Esophagus squamous epithelium (tissue), 5 donors: ENCODE data around the gene LRFN5. TPM values are rescaled to one million over a fixed set of nuclear protein-coding genes. Genes with fewer than 3 reads are reported as not detected.

Experiments
- DNase-seq: peaks from one replicate; lab custom pipeline; 2025; lab: John Stamatoyannopoulos, UW
- H3K27ac ChIP-seq, 4 donors: fragments of 200-600 bp; sonication (generic); one replicate each; pipeline ENCODE4 v1.5.1; 2016 to 2019; ENCODE audit warnings: mild to moderate bottlenecking in 1 of 4
- H3K27me3 ChIP-seq, 4 donors: fragments of 200-600 bp; sonication (generic); 1 replicate in 3 of 4; 2 replicates in 1 of 4; pipeline versions ENCODE4 v1.5.1 to v1.6.0; 2017 to 2021; ENCODE audit warnings: antibody characterized with exemption in 1 of 4
- H3K36me3 ChIP-seq, 3 donors: fragments of 200-600 bp; sonication (generic); one replicate each; pipeline ENCODE4 v1.5.1; 2016 to 2019
- H3K4me1 ChIP-seq, 3 donors: fragments of 200-600 bp; sonication (generic); one replicate each; pipeline ENCODE4 v1.5.1; 2017 to 2019
- H3K4me3 ChIP-seq, 4 donors: fragments of 200-600 bp; sonication (generic); 1 replicate in 3 of 4; 2 replicates in 1 of 4; pipeline ENCODE4 v1.5.1; 2016 to 2019; ENCODE audit warnings: mild to moderate bottlenecking in 2 of 4, moderate library complexity in 1 of 4
- H3K9me3 ChIP-seq, 3 donors: fragments of 200-600 bp; sonication (generic); one replicate each; pipeline ENCODE4 v1.5.1; 2016 to 2019
- POLR2A ChIP-seq, 4 donors: fragments of 450-650 bp; IDR thresholded peaks; one replicate each; pipeline ENCODE4 v1.6.1; 2017; ENCODE audit warnings: antibody characterized with exemption in 4 of 4, mild to moderate bottlenecking in 4 of 4, moderate library complexity in 3 of 4
- WGBS, 2 donors: methylation state at CpG; one replicate each; pipeline ENCODE4 v1.1.5; 2018; 5-methylcytosine and 5-hydroxymethylcytosine counted together
- intact Hi-C: fragments of 100-400 bp; cut with DNase I; formaldehyde crosslinking; loops from one replicate; pipeline ENCODE4 v1.15.0; 2022
- total RNA-seq, 4 donors: library from RNA; depleted of rRNA; stranded (reverse); fragments of >200 nt; gene quantifications; one replicate each; pipeline ENCODE4 v1.1.0, GENCODE V29; 2016
- TF ChIP-seq, protein P1 (sequence below), 6 experiments: fragments of 450-650 bp in 4 of 6; fragments of 200-600 bp in 2 of 6; sonication (generic) in 2 of 6; IDR thresholded peaks; one replicate each; pipeline ENCODE4 v1.5.1; 2016 to 2019; ENCODE audit warnings: antibody characterized with exemption in 6 of 6, mild to moderate bottlenecking in 4 of 6, moderate library complexity in 4 of 6
- donor health status: DM: yes; HTN: yes; CAD: no.

Gene LRFN5
- total RNA-seq, 4 donors from 2014 or later: 0.13 to 1.3 (median 0.43) TPM

DNA sequence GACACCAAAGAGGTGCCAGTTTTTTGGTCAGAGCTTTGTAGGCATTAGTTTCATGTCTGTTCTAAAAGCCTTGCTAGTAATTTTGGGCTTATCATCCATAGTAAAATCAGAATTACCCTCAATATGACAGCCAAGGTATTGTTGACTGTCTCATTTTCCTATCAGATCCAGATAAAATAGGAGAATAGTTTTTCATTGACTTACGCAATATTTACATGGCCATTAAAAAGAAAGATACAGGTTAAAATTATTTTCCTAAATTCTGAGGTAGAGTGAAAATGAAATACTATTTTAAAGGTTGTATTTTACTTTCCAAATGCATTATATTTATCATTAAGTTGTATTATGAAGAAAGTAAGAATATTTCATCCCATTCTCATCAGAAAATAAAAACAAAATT lies 203.7 kb downstream of the LRFN5 start:
- Histone ChIP-seq H3K27ac (no peak overlapping the region), H3K4me1 (no peaks in the 10 kb centered on the region), H3K9me3 (no peaks in the 10 kb centered on the region), H3K4me3 (no peak overlapping the region), H3K27me3 (no peaks in the 10 kb centered on the region), H3K36me3 (no peaks in the 10 kb centered on the region)
- intact Hi-C loops: no loop called here
- WGBS, 2 donors: 79 to 84% methylated on average over 1 of the region's 1 CpG
- TF ChIP-seq POLR2A (IDR thresholded peaks at IDR 0.05): no peak
- TF ChIP-seq, protein P1, sequence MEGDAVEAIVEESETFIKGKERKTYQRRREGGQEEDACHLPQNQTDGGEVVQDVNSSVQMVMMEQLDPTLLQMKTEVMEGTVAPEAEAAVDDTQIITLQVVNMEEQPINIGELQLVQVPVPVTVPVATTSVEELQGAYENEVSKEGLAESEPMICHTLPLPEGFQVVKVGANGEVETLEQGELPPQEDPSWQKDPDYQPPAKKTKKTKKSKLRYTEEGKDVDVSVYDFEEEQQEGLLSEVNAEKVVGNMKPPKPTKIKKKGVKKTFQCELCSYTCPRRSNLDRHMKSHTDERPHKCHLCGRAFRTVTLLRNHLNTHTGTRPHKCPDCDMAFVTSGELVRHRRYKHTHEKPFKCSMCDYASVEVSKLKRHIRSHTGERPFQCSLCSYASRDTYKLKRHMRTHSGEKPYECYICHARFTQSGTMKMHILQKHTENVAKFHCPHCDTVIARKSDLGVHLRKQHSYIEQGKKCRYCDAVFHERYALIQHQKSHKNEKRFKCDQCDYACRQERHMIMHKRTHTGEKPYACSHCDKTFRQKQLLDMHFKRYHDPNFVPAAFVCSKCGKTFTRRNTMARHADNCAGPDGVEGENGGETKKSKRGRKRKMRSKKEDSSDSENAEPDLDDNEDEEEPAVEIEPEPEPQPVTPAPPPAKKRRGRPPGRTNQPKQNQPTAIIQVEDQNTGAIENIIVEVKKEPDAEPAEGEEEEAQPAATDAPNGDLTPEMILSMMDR (IDR thresholded peaks at IDR 0.05): no peak
- DNase-seq: no peak

DNA sequence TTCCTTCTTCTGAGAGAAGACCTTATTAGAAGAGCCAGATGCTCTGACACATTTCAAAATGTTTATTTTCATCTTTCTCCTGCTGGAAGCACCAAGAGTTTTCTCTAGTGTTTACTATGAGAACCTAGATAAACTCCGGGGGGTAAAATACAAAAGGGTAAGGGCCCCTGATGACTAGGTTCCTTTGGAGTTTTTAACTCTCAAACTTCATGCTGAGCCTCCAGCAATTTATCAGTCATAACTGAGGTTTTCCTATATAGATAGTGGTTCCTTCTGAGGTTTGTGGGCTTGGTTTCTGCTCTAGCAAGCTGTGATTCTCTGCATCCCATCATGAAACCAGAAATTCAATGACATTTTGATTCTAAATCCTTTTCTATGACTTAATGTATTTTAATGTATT lies 210.9 kb downstream of the LRFN5 start:
- no peak overlapping the region for H3K4me3 ChIP-seq
- no peaks in the 10 kb centered on the region for H3K27me3 ChIP-seq
- H3K27ac ChIP-seq: no peak overlapping the region
- no peak for DNase-seq
- intact Hi-C loops: no loop called here
- no peaks in the 10 kb centered on the region for H3K9me3 ChIP-seq
- no peaks in the 10 kb centered on the region for H3K4me1 ChIP-seq
- WGBS, 2 donors: 38 to 75% methylated on average over 1 of the region's 1 CpG
- TF ChIP-seq, protein P1 (IDR thresholded peaks at IDR 0.05): no peak
- TF ChIP-seq POLR2A (IDR thresholded peaks at IDR 0.05): no peak
- H3K36me3 ChIP-seq: no peaks in the 10 kb centered on the region

DNA sequence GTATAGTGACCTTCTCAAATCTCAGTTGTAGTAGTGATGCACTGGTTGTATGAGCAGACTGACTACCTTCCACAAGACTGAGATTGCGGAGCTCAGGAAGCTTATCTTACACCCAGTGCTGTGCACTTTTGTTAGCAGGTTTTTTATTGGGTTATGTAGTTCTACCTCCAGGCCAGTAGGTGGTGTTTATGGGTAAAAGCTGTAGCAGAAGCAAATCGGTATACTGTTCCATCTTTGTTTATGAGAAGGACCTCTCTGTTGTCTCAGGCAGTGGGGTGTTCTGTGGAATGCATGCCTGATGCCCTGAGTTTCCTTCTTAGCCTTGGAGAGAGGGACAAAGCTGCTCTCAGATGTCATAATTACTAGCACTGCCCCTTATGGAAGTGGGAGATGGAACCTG lies 217.8 kb downstream of the LRFN5 start:
- Histone ChIP-seq H3K9me3 (no peaks in the 10 kb centered on the region), H3K4me1 (no peaks in the 10 kb centered on the region), H3K36me3 (no peaks in the 10 kb centered on the region), H3K4me3 (no peak overlapping the region), H3K27ac (no peak overlapping the region), H3K27me3 (no peaks in the 10 kb centered on the region)
- TF ChIP-seq, protein P1 (IDR thresholded peaks at IDR 0.05): no peak
- 78 to 95% methylated on average over 2 of the region's 2 CpGs for WGBS, 2 donors
- intact Hi-C loops: no loop called here
- DNase-seq: no peak

DNA sequence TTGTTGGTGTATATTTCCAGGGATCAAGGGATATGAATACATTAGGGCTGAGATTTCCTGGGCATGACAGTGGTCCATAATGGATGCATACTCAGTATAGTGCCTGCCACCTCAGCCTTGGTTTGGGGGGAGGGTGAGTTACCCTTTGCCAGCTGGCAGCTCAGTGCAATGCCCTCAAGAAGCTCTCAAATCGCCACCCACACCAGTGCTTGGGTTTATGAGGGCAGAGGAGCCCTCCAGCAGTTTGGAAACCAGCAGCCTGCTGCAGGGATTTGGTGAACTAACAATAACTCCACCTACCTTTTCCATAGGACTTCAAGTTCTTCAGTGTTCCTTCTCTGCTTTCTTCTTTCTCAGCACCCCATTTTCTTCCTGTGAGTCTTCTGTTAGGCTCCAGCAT lies 218.9 kb downstream of the LRFN5 start:
- Histone ChIP-seq H3K36me3 (no peaks in the 10 kb centered on the region), H3K27ac (no peak overlapping the region), H3K4me3 (no peak overlapping the region), H3K9me3 (no peaks in the 10 kb centered on the region), H3K4me1 (no peaks in the 10 kb centered on the region), H3K27me3 (no peaks in the 10 kb centered on the region)
- no peak for DNase-seq
- 33 to 60% methylated on average over 1 of the region's 1 CpG for WGBS, 2 donors
- no peak for TF ChIP-seq POLR2A (IDR thresholded peaks at IDR 0.05)
- TF ChIP-seq, protein P1 (IDR thresholded peaks at IDR 0.05): no peak
- intact Hi-C loops: no loop called here

DNA sequence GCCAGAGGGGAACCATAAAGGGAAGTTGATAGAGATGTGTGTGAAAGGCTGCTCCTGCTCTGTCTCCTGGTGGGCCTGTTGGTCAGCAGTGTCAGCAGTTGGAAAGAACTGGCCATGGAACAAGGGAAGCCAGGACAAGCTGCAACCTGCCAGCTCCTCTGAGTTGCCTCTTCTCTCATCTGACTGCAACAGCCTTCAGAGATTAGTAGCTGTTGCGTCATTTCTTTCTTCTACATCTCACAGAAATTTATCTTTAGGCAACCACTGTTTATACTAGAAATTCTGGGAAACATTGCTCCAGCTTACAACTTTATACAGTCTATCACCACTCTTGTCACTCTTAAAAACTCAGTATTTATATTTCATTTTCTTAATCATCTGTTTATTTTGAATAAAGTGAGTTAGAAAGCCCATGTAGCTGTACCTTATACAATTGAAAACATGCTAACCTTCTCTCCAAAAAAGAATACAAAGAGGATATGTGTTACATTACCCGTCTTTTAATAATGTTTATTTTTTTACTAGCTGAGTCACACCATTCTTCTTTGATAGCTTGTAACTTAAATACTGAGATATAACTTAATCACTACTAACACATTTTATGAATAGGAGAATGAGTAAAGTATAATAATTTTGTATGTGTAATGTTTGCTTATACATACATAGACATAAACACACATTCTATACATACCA lies 224.2 kb downstream of the LRFN5 start:
- no peaks in the 10 kb centered on the region for H3K27me3 ChIP-seq
- intact Hi-C loops: no loop called here
- no peak for DNase-seq
- no peaks in the 10 kb centered on the region for H3K36me3 ChIP-seq
- no peak overlapping the region for H3K4me3 ChIP-seq
- WGBS, 2 donors: 22 to 23% methylated on average over 2 of the region's 2 CpGs
- no peaks in the 10 kb centered on the region for H3K9me3 ChIP-seq
- H3K27ac ChIP-seq: no peak overlapping the region
- TF ChIP-seq POLR2A (IDR thresholded peaks at IDR 0.05): no peak
- TF ChIP-seq, protein P1 (IDR thresholded peaks at IDR 0.05): no peak
- H3K4me1 ChIP-seq: no peaks in the 10 kb centered on the region
